SK-N-SH (cell line): ENCODE measurements around the gene MRM3. TPM values are rescaled to one million over a fixed set of nuclear protein-coding genes. Genes with fewer than 3 reads are reported as not detected.

Experiments
- CTCF ChIA-PET: fragments of 300-600, 350-600 bp; formaldehyde crosslinking; extraction: SDS; loops from one replicate; lab custom pipeline; 2021; lab: Yijun Ruan, JAX
- POLR2A ChIA-PET: fragments of 350-600 bp; sonication (Branson Sonifier 250); formaldehyde crosslinking; extraction: SDS; loops from one replicate; lab custom pipeline; 2020; ENCODE audit warnings: antibody characterized with exemption, inconsistent platforms; lab: Yijun Ruan, JAX
- DNase-seq: peaks from one replicate; pipeline ENCODE4 v3.0.0; 2012
- H2AFZ ChIP-seq: fragments of 200-600 bp; sonication (generic); 2 replicates; pipeline ENCODE4 v1.8.1; 2016; ENCODE audit warnings: antibody characterized with exemption, mild to moderate bottlenecking, low read depth
- H3F3A ChIP-seq: fragments of 200-600 bp; sonication (generic); replicated peaks from 2 replicates; pipeline ENCODE3; 2016; ENCODE audit warnings: antibody characterized with exemption, mild to moderate bottlenecking; ENCODE audit not compliant: insufficient read depth
- H3K27ac ChIP-seq, 2 experiments: fragments of 200-500 bp in 1 of 2; fragments of 200-600 bp in 1 of 2; sonication (Bioruptor generic) in 1 of 2; sonication (generic), shearing (Covaris generic) in 1 of 2; 2 replicates each; pipeline versions ENCODE4 v1.5.1 to v1.6.1; 2014 to 2016; ENCODE audit warnings: low read depth in 2 of 2, inconsistent platforms in 1 of 2, low read length in 1 of 2, mild to moderate bottlenecking in 1 of 2, mixed read lengths in 1 of 2
- H3K27me3 ChIP-seq: fragments of 200-600 bp; sonication (generic), shearing (Covaris generic); 2 replicates; pipeline ENCODE4 v1.6.1; 2016; ENCODE audit warnings: mixed run types; ENCODE audit not compliant: insufficient read depth
- H3K36me3 ChIP-seq, 2 experiments: fragments of 200-500 bp in 1 of 2; fragments of 200-600 bp in 1 of 2; sonication (Bioruptor generic) in 1 of 2; sonication (generic) in 1 of 2; replicated peaks in 1 of 2; 2 replicates each; pipeline versions ENCODE3 to v1.5.1; 2014 to 2016; ENCODE audit warnings: low read length in 1 of 2, mild to moderate bottlenecking in 1 of 2; ENCODE audit not compliant: insufficient read depth in 2 of 2, control insufficient read depth in 1 of 2
- H3K4me1 ChIP-seq, 2 experiments: fragments of 200-500 bp in 1 of 2; fragments of 200-600 bp in 1 of 2; sonication (Bioruptor generic) in 1 of 2; sonication (generic), shearing (Covaris generic) in 1 of 2; 2 replicates each; pipeline versions ENCODE4 v1.5.1 to v1.6.1; 2014 to 2016; ENCODE audit warnings: low read depth in 1 of 2, low read length in 1 of 2, mixed run types in 1 of 2; ENCODE audit not compliant: insufficient read depth in 2 of 2, control insufficient read depth in 1 of 2
- H3K4me2 ChIP-seq: fragments of 200-600 bp; sonication (generic), shearing (Covaris generic); 2 replicates; pipeline ENCODE4 v1.6.1; 2017; ENCODE audit warnings: mixed run types
- H3K4me3 ChIP-seq, 2 experiments: fragments of 200-500 bp in 1 of 2; fragments of 200-600 bp in 1 of 2; sonication (Bioruptor generic) in 1 of 2; sonication (generic), shearing (Covaris generic) in 1 of 2; 2 replicates each; pipeline versions ENCODE4 v1.5.1 to v1.8.1; 2014 to 2016; ENCODE audit warnings: low read depth in 2 of 2, inconsistent platforms in 1 of 2, low read length in 1 of 2, mild to moderate bottlenecking in 1 of 2, mixed read lengths in 1 of 2, moderate library complexity in 1 of 2
- H3K79me2 ChIP-seq: fragments of 200-600 bp; sonication (generic); 2 replicates; pipeline ENCODE4 v1.8.1; 2017; ENCODE audit warnings: mild to moderate bottlenecking; ENCODE audit not compliant: insufficient read depth
- H3K9ac ChIP-seq: fragments of 200-600 bp; sonication (generic); 2 replicates; pipeline ENCODE4 v1.6.1; 2017; ENCODE audit warnings: mixed run types
- H3K9me2 ChIP-seq: fragments of 200-600 bp; sonication (generic); 2 replicates; pipeline ENCODE4 v1.6.1; 2017; ENCODE audit warnings: mixed run types
- H3K9me3 ChIP-seq: fragments of 200-600 bp; sonication (generic); 2 replicates; pipeline ENCODE4 v1.6.1; 2017; ENCODE audit warnings: mixed run types, mild to moderate bottlenecking, moderate library complexity
- H4K20me1 ChIP-seq: fragments of 200-600 bp; sonication (generic); 2 replicates; pipeline ENCODE4 v1.6.1; 2017; ENCODE audit warnings: mild to moderate bottlenecking, mixed run types; ENCODE audit not compliant: insufficient read depth
- EZH2phosphoT487 ChIP-seq: fragments of 200-600 bp; sonication (generic); IDR thresholded peaks from 2 replicates; pipeline ENCODE4 v1.6.1; 2017; ENCODE audit warnings: low read depth, mixed run types, mild to moderate bottlenecking, antibody characterized with exemption, moderate library complexity, borderline replicate concordance
- FOSL2 ChIP-seq: IDR thresholded peaks from 2 replicates; pipeline ENCODE4 v1.4.0; 2012; ENCODE audit warnings: low read depth, mild to moderate bottlenecking, moderate library complexity, borderline replicate concordance
- FOXM1 ChIP-seq: IDR thresholded peaks from 2 replicates; pipeline ENCODE4 v1.4.0; 2012; ENCODE audit warnings: low read depth, mild to moderate bottlenecking
- GATA2 ChIP-seq: sonication (generic); formaldehyde crosslinking; IDR thresholded peaks from 2 replicates; pipeline ENCODE4 v1.5.0; 2020; ENCODE audit warnings: mild to moderate bottlenecking, missing genetic modification reagents
- MAX ChIP-seq: IDR thresholded peaks from 2 replicates; pipeline ENCODE4 v1.4.0; 2012; ENCODE audit warnings: low read depth
- NFIC ChIP-seq: IDR thresholded peaks from 2 replicates; pipeline ENCODE4 v1.4.0; 2012; ENCODE audit warnings: borderline replicate concordance
- PBX3 ChIP-seq: IDR thresholded peaks from 2 replicates; pipeline ENCODE4; 2012
- POLR2AphosphoS5 ChIP-seq: IDR thresholded peaks from 2 replicates; pipeline ENCODE4 v1.6.1; 2012; ENCODE audit warnings: low read depth, low read length
- RCOR1 ChIP-seq: fragments of 150-350 bp; IDR thresholded peaks from 2 replicates; pipeline ENCODE4 v1.6.1; 2017; ENCODE audit warnings: antibody characterized with exemption, low read length
- REST ChIP-seq: IDR thresholded peaks from 2 replicates; pipeline ENCODE4 v1.6.1; 2012; ENCODE audit warnings: mild to moderate bottlenecking, low read depth, low read length, moderate library complexity
- RXRA ChIP-seq: IDR thresholded peaks from 2 replicates; pipeline ENCODE4 v1.4.0; 2012; ENCODE audit warnings: low read depth, mild to moderate bottlenecking, borderline replicate concordance
- SMC3 ChIP-seq: IDR thresholded peaks from 2 replicates; pipeline ENCODE4 v1.6.1; 2012; ENCODE audit warnings: low read depth, low read length, improper control_type of control experiment
- TAF1 ChIP-seq: IDR thresholded peaks from 2 replicates; pipeline ENCODE4 v1.6.1; 2012; ENCODE audit warnings: low read depth, mild to moderate bottlenecking, low read length, moderate library complexity, borderline replicate concordance
- TCF12 ChIP-seq: IDR thresholded peaks from 2 replicates; pipeline ENCODE4 v1.4.0; 2012
- USF1 ChIP-seq: IDR thresholded peaks from 2 replicates; pipeline ENCODE4 v1.4.0; 2012; ENCODE audit warnings: low read depth, borderline replicate concordance
- YY1 ChIP-seq: IDR thresholded peaks from 2 replicates; pipeline ENCODE4 v1.4.0; 2012; ENCODE audit warnings: low read depth, mild to moderate bottlenecking
- ZBTB33 ChIP-seq: IDR thresholded peaks from 2 replicates; pipeline ENCODE4 v1.4.0; 2012; ENCODE audit warnings: low read depth, borderline replicate concordance
- WGBS: methylation state at CpG from one replicate; pipeline ENCODE4 v1.1.6; 2017; ENCODE audit warnings: low lambda C conversion rate; 5-methylcytosine and 5-hydroxymethylcytosine counted together
- polyA plus RNA-seq, 3 experiments: library from polyadenylated mRNA; depleted of rRNA; stranded (reverse); fragments of >200 nt; gene quantifications; 2 replicates each; pipeline ENCODE4 v1.2.3, GENCODE V29; 2012

Gene MRM3
- polyA plus RNA-seq, 1 of the 3 experiments (the other 2 are of a cell fraction) = 16.4 TPM

GRCh38 chr17:787641-788221 lies 5.6 kb downstream of the MRM3 start:
- CTCF ChIA-PET = interaction anchor here (1.4 to 3.8 kb wide), 2 partner anchors 194 to 208 kb away, joined by 9 to 20 read pairs; partner anchors contain the start of gene TIMM22
- WGBS = 94% methylated on average over 12 of the region's 12 CpGs
- H3K9me2 ChIP-seq = no peaks in the 10 kb centered on the region
- POLR2A ChIA-PET = no interaction called here
- DNase-seq = no peak
- no peaks in the 10 kb centered on the region for H3K9me3 ChIP-seq
- H3K4me3 ChIP-seq = no peak overlapping the region
- no peak overlapping the region for H3K9ac ChIP-seq
- H3K27ac ChIP-seq = no peak overlapping the region
- H2AFZ ChIP-seq = no peak overlapping the region
- H3K4me1 ChIP-seq = peaks cover 8 to 9% of the 10 kb centered on the region in 2 experiments; a peak in 3 of 4 replicates
- H3K36me3 ChIP-seq = peaks cover 23 to 47% of the 10 kb centered on the region in 2 experiments
- TF ChIP-seq POLR2AphosphoS5 = no peak
- no peak for TF ChIP-seq RCOR1
- TF ChIP-seq NFIC = no peak
- TF ChIP-seq, all 33 proteins: peak for 0
- H3F3A ChIP-seq = no peaks in the 10 kb centered on the region
- H3K27me3 ChIP-seq = no peaks in the 10 kb centered on the region
- no peak overlapping the region for H3K4me2 ChIP-seq
- H4K20me1 ChIP-seq = no peaks in the 10 kb centered on the region
- peaks cover 26% of the 10 kb centered on the region for H3K79me2 ChIP-seq

GRCh38 chr17:788551-788950 lies 6.4 kb downstream of the MRM3 start:
- Histone ChIP-seq H3K4me1 (peaks cover 0 to 3% of the 10 kb centered on the region in 2 experiments; a peak in 1 of 4 replicates), H3K9ac (no peak overlapping the region), H3K4me3 (no peak overlapping the region), H3K27me3 (no peaks in the 10 kb centered on the region), H3K9me2 (no peaks in the 10 kb centered on the region), H3F3A (no peaks in the 10 kb centered on the region), H3K4me2 (no peak overlapping the region), H3K27ac (no peak overlapping the region), H3K36me3 (peaks cover 22 to 47% of the 10 kb centered on the region in 2 experiments), H4K20me1 (no peaks in the 10 kb centered on the region), H3K9me3 (no peaks in the 10 kb centered on the region), H2AFZ (no peak overlapping the region), H3K79me2 (peaks cover 18% of the 10 kb centered on the region)
- no peak for DNase-seq
- ChIA-PET CTCF (interaction anchor here (1.4 to 3.8 kb wide), 2 partner anchors 193 to 208 kb away, joined by 9 to 20 read pairs; partner anchors contain the start of gene TIMM22), POLR2A (no interaction called here)
- no CpG with 5 or more reads among the region's 4 CpGs for WGBS
- no peak for TF ChIP-seq FOXM1
- no peak for TF ChIP-seq REST
- no peak for TF ChIP-seq SMC3
- TF ChIP-seq ZBTB33 = no peak
- TF ChIP-seq YY1 = no peak
- no peak for TF ChIP-seq RXRA
- TF ChIP-seq USF1 = no peak
- TF ChIP-seq TAF1 = no peak
- no peak for TF ChIP-seq FOSL2
- TF ChIP-seq POLR2AphosphoS5 = no peak
- TF ChIP-seq GATA2 (CRISPR knock-in tag) = no peak
- TF ChIP-seq PBX3 = no peak
- TF ChIP-seq EZH2phosphoT487 = no peak
- TF ChIP-seq TCF12 = no peak
- TF ChIP-seq MAX = no peak
- TF ChIP-seq NFIC = no peak
